Activated T-cell treated with anti-CD3 and anti-CD28 coated beads, Interleukin-2, amount 50 U/mL, for 72 hours (primary cell): Measurements from ENCODE around the gene ACTN1. TPM values are rescaled to one million over a fixed set of nuclear protein-coding genes. Genes with fewer than 3 reads are reported as not detected.

Experiments
- ATAC-seq, 2 donors: fragments of 150-1000 bp; cut with Tn5 transposase; replicated peaks in 1 of 2; 2 replicates each; pipeline ENCODE4 v1.10.0; 2021; ENCODE audit warnings: moderate library complexity in 2 of 2, mild to moderate bottlenecking in 1 of 2
- DNase-seq, 2 donors: peaks; one replicate each; pipeline ENCODE4 v3.0.0; 2021 to 2022; ENCODE audit warnings: mixed read lengths in 1 of 2
- H3K27ac Mint-ChIP-seq: one replicate; pipeline ENCODE4 v1.8.0; 2022; ENCODE audit warnings: mild to moderate bottlenecking, moderate library complexity, mixed read lengths
- H3K27me3 Mint-ChIP-seq: one replicate; pipeline ENCODE4 v1.8.0; 2022; ENCODE audit warnings: low read depth, mixed read lengths
- H3K36me3 Mint-ChIP-seq, 2 donors: one replicate each; pipeline ENCODE4 v1.8.0; 2022; ENCODE audit warnings: mixed read lengths in 2 of 2, mild to moderate bottlenecking in 1 of 2; ENCODE audit not compliant: insufficient read depth in 2 of 2
- H3K4me1 Mint-ChIP-seq: one replicate; pipeline ENCODE4 v1.8.0; 2022; ENCODE audit warnings: low read depth, mixed read lengths
- H3K4me3 Mint-ChIP-seq, 2 donors: one replicate each; pipeline ENCODE4 v1.8.0; 2022; ENCODE audit warnings: mild to moderate bottlenecking in 2 of 2, mixed read lengths in 2 of 2, moderate library complexity in 2 of 2
- H3K9me3 Mint-ChIP-seq, 2 donors: one replicate each; pipeline ENCODE4 v1.8.0; 2022; ENCODE audit warnings: mixed read lengths in 2 of 2
- total RNA-seq, 2 donors: library from RNA; stranded (reverse); gene quantifications; one replicate each; pipeline ENCODE4 v1.2.3, GENCODE V29; 2022

ACTN1 gene
- total RNA-seq, 2 donors from 2014 or later: 42.6 to 50.7 TPM

GRCh38 chr14:68919129-68919927 lies 59.8 kb downstream of the ACTN1 start:
- Mint-ChIP-seq H3K4me3 (no peak overlapping the region), H3K4me1 (peaks cover 15% of the 10 kb centered on the region), H3K9me3 (no peaks in the 10 kb centered on the region), H3K36me3 (peaks cover 1 to 9% of the 10 kb centered on the region in 2 donors), H3K27me3 (no peaks in the 10 kb centered on the region), H3K27ac (no peak overlapping the region)
- DNase-seq (no peak), ATAC-seq (no peak)

DNA sequence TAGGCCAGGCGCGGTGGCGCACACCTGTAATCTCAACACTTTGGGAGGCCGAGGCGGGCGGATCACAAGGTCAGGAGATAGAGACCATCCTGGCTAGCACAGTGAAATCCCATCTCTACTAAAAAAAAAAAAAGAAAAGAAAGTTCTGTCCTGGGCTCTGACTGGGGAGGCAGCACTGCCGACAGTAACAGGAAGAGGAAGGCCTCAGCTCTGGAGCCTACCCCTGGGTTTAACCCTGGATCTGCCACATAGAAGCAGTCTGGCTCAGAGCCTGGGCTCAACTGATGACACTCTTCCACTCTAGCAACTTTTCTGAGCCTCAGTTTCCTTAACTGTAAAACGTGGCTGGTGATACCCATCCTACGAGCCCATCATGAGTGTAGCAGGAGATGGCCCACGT lies 60.5 kb downstream of the ACTN1 start:
- DNase-seq (no peak), ATAC-seq (no peak)
- H3K9me3 Mint-ChIP-seq: no peaks in the 10 kb centered on the region
- no peak overlapping the region for H3K27ac Mint-ChIP-seq
- peaks cover 1 to 11% of the 10 kb centered on the region in 2 donors for H3K36me3 Mint-ChIP-seq
- peaks cover 9% of the 10 kb centered on the region for H3K4me1 Mint-ChIP-seq
- H3K27me3 Mint-ChIP-seq: no peaks in the 10 kb centered on the region
- H3K4me3 Mint-ChIP-seq: no peak overlapping the region

GRCh38 chr14:68916358-68916941 lies 62.7 kb downstream of the ACTN1 start:
- no peak for ATAC-seq
- Mint-ChIP-seq H3K27me3 (no peaks in the 10 kb centered on the region), H3K9me3 (no peaks in the 10 kb centered on the region), H3K36me3 (peaks cover 1 to 12% of the 10 kb centered on the region in 2 donors), H3K27ac (no peak overlapping the region), H3K4me3 (no peak overlapping the region), H3K4me1 (peaks cover 22% of the 10 kb centered on the region)
- no peak for DNase-seq

GRCh38 chr14:68913516-68913915 lies 65.6 kb downstream of the ACTN1 start:
- DNase-seq (no peak), ATAC-seq (no peak)
- Mint-ChIP-seq H3K27me3 (no peaks in the 10 kb centered on the region), H3K27ac (no peak overlapping the region), H3K4me3 (no peak overlapping the region), H3K4me1 (peaks cover 40% of the 10 kb centered on the region), H3K36me3 (peaks cover 1 to 14% of the 10 kb centered on the region in 2 donors), H3K9me3 (no peaks in the 10 kb centered on the region)

DNA sequence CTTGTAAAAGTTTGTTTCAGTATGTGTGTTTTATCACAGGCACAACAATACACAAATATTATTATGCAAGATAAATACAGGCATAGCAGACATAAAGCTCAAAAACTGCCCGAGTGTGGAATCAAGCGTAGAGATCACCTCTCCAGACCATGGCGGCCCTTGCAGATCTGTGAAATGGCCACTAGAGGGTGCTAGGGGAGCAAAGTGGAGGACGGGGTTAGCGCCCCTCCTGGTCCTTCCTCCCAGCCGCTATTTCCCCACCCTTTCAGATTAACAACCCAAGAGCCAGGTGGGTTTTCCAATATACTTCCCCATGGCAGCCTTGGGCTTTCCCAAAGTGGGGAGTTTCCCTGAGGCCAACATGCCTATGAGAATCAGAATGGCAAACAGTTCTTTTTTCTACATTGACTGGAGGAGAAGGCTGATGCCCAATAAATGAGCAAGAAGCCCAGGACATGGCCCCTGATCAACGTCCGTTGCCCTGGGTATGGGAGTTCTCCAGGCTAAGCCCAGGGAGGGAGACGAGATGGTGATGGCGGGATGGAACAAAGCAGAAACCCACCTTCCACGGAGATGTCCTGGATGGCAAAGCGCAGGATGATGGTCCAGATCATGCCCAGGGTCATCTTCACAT lies 67.4 kb downstream of the ACTN1 start:
- peak overlapping the region; percentile 40 for H3K27ac Mint-ChIP-seq
- no peaks in the 10 kb centered on the region for H3K9me3 Mint-ChIP-seq
- no peaks in the 10 kb centered on the region for H3K27me3 Mint-ChIP-seq
- H3K4me3 Mint-ChIP-seq: peak overlapping the region; percentile 37 to 53
- peaks cover 0 to 13% of the 10 kb centered on the region in 2 donors for H3K36me3 Mint-ChIP-seq
- peak; percentile 90 for ATAC-seq
- peak; percentile 82 to 84 for DNase-seq
- H3K4me1 Mint-ChIP-seq: peaks cover 40% of the 10 kb centered on the region

- Mint-ChIP-seq H3K27me3 (no peaks in the 10 kb centered on the region), H3K9me3 (no peaks in the 10 kb centered on the region), H3K36me3 (peaks cover 0 to 10% of the 10 kb centered on the region in 2 donors), H3K4me1 (peaks cover 40% of the 10 kb centered on the region), H3K27ac (no peak overlapping the region), H3K4me3 (peak overlapping the region; percentile 22 to 45)
- DNase-seq (peak; percentile 38 to 44), ATAC-seq (peak; percentile 66 to 72)
Measured at GRCh38 chr14:68910540-68910939, 68.6 kb downstream of the ACTN1 start.

DNA sequence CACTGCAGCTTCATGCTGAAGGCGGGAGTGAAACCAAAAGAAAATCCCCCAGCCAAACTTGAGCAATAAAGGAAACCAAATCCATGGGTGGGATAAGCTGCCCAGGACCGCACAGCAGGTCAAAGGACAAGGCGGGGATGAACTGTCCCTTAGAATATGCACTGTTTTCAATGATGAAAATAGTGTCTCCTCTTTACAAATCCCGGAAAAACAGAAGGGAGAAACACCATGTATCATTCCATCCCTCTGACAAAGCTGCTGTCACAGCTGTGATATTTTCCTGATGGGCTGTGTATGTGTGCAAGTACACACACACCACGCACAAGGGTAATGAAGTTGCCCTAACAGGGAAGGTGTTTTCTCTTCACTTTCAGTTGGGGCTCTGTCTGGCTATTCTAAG lies 70.3 kb downstream of the ACTN1 start:
- Mint-ChIP-seq H3K27me3 (no peaks in the 10 kb centered on the region), H3K27ac (no peak overlapping the region), H3K4me1 (peaks cover 40% of the 10 kb centered on the region), H3K4me3 (no peak overlapping the region), H3K9me3 (no peaks in the 10 kb centered on the region), H3K36me3 (peaks cover 0 to 5% of the 10 kb centered on the region in 2 donors)
- DNase-seq (no peak), ATAC-seq (no peak)

- DNase-seq (no peak), ATAC-seq (no peak)
- peaks cover 35% of the 10 kb centered on the region for H3K4me1 Mint-ChIP-seq
- H3K27me3 Mint-ChIP-seq: no peaks in the 10 kb centered on the region
- no peaks in the 10 kb centered on the region for H3K9me3 Mint-ChIP-seq
- H3K4me3 Mint-ChIP-seq: no peak overlapping the region
- no peak overlapping the region for H3K27ac Mint-ChIP-seq
- peaks cover 0 to 5% of the 10 kb centered on the region in 2 donors for H3K36me3 Mint-ChIP-seq
Measured at GRCh38 chr14:68908201-68908600, 70.9 kb downstream of the ACTN1 start.

DNA sequence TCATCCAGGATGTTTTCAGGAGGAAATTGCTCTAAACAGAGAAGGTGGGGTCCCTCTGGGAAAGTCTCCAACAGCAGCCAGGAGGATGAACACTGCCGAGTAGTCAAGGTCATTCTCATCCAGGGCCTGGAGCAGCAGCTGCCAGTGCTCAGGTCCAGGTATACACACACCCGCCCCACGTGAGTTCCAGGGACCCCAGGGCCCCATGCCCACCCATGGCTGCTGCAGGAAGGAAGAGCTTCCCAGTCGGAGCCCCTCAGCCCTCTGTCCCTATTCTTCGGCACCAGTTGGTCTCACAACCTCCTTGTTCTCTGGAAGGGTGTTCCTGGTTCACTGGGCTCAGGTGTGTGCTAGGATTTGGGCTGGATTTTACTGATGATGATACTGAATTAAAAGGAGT lies 72.7 kb downstream of the ACTN1 start:
- Mint-ChIP-seq H3K4me1 (peaks cover 17% of the 10 kb centered on the region), H3K27ac (no peak overlapping the region), H3K4me3 (no peak overlapping the region), H3K36me3 (peaks cover 0 to 3% of the 10 kb centered on the region in 2 donors), H3K27me3 (no peaks in the 10 kb centered on the region), H3K9me3 (no peaks in the 10 kb centered on the region)
- no peak for DNase-seq
- no peak for ATAC-seq

DNA sequence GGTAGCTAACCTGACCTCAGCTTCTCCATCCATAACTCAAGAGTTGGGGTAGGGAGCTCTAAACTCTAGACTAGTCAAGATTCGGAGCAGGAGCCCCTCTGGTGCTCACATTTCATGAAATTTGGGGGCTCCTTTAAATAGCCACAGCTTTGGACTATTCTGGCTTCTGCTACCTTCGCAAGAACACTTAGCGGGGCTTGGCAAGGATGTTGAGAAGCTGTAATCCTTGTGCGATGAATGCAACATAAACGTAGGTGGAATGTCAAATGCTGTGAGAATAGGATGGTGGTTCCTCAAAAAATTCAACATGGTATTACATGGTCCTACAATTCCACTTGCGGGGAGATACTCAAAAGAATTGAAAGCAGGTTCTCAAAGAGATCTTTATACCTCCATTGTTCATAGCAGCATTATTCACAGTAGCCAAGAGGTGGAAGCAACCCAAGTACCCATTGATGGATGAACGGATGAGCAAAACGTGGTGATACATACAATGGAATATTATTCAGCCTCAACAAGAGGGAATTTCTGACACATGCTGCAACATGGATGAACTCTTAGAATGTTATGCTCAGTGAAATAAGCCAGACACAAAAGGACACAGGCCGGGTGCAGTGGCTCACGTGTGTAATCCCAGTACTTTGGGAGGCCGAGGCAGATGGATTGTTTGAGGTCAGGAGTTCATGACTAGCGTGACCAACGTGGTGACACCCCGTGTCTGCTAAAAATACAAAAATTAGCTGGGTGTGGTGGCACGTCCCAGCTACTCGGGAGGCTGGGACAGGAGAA lies 73.8 kb downstream of the ACTN1 start:
- Mint-ChIP-seq H3K4me1 (peaks cover 11% of the 10 kb centered on the region), H3K36me3 (peaks cover 3 to 6% of the 10 kb centered on the region in 2 donors), H3K9me3 (no peaks in the 10 kb centered on the region), H3K27ac (no peak overlapping the region), H3K4me3 (no peak overlapping the region), H3K27me3 (no peaks in the 10 kb centered on the region)
- no peak for DNase-seq
- no peak for ATAC-seq

- ATAC-seq (no peak), DNase-seq (no peak)
- Mint-ChIP-seq H3K9me3 (no peaks in the 10 kb centered on the region), H3K4me3 (no peak overlapping the region), H3K27me3 (no peaks in the 10 kb centered on the region), H3K27ac (no peak overlapping the region), H3K36me3 (peaks cover 3 to 9% of the 10 kb centered on the region in 2 donors), H3K4me1 (peaks cover 28% of the 10 kb centered on the region)
Measured at GRCh38 chr14:68902357-68902756, 76.7 kb downstream of the ACTN1 start.

DNA sequence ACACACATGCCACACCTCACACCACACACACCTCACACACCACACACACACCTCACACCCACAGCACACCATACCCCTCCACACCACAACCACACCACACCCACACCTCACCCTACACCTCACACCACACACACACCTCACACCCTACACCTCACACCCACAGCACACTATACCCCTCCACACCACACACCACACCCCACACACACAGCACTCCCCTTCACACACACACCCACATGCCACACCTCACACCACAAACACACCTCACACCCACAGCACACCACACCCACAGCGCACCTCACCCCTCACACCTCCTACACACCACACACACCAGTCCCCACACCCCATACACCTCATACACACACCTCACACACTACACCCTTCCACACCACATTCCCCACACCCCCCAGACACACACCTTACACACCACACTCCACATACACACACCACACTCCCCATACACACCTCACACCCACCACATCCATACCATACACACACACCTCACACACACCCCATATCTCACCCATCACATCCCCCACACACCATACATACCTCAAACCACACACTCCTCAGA lies 80.0 kb downstream of the ACTN1 start:
- no peak overlapping the region for H3K4me3 Mint-ChIP-seq

More for the DNA sequence above, 80.0 kb downstream of the ACTN1 start:
- Mint-ChIP-seq H3K4me1 (peaks cover 42% of the 10 kb centered on the region), H3K36me3 (peaks cover 3 to 8% of the 10 kb centered on the region in 2 donors), H3K27me3 (no peaks in the 10 kb centered on the region), H3K9me3 (no peaks in the 10 kb centered on the region), H3K27ac (peak overlapping the region; percentile 4)
- peak in 1 of 2 donors; percentile 11 for DNase-seq
- ATAC-seq: peak; percentile 30 to 60
